Prostate gland (tissue), 2 donors: Measurements from ENCODE around the gene ZFYVE9.

Source experiments
- POLR2A ChIP-seq: fragments of 450-650 bp; IDR thresholded peaks from one replicate; pipeline ENCODE4 v1.6.1; 2016; ENCODE audit warnings: antibody characterized with exemption, mild to moderate bottlenecking
- POLR2AphosphoS5 ChIP-seq: sonication (generic); formaldehyde crosslinking; IDR thresholded peaks from one replicate; pipeline ENCODE4 v1.6.1; 2017; ENCODE audit warnings: antibody characterized with exemption
- TF ChIP-seq, protein P1 (sequence below), 4 experiments: fragments of 200-600 bp in 2 of 4; fragments of 450-650 bp in 2 of 4; sonication (generic) in 2 of 4; IDR thresholded peaks; 1 replicate in 3 of 4; 2 replicates in 1 of 4; pipeline ENCODE4 v1.5.1; 2016 to 2019; ENCODE audit warnings: antibody characterized with exemption in 4 of 4, mild to moderate bottlenecking in 2 of 4, moderate library complexity in 2 of 4

DNA sequence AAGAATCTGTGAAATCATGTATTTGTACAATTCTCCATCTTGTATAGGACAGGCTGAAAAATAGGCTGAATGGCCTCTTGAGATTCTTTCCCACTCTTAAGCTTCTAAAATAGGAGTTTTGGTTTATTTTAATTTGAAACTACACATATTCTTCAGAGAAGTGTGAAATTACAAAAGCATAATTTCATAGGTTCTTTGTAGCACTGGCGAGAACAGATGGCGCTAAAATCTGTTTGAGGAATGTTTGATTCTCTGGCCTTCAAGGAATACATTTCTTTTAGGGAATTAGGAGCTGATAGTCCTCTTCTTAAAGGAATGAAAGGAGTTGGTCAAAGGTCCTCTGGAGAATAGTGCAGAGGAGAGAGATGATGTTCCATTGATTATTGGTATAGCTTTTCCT is 179.2 kb downstream of the ZFYVE9 start:
- TF ChIP-seq, protein P1, sequence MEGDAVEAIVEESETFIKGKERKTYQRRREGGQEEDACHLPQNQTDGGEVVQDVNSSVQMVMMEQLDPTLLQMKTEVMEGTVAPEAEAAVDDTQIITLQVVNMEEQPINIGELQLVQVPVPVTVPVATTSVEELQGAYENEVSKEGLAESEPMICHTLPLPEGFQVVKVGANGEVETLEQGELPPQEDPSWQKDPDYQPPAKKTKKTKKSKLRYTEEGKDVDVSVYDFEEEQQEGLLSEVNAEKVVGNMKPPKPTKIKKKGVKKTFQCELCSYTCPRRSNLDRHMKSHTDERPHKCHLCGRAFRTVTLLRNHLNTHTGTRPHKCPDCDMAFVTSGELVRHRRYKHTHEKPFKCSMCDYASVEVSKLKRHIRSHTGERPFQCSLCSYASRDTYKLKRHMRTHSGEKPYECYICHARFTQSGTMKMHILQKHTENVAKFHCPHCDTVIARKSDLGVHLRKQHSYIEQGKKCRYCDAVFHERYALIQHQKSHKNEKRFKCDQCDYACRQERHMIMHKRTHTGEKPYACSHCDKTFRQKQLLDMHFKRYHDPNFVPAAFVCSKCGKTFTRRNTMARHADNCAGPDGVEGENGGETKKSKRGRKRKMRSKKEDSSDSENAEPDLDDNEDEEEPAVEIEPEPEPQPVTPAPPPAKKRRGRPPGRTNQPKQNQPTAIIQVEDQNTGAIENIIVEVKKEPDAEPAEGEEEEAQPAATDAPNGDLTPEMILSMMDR (IDR thresholded peaks at IDR 0.05), result no peak
- TF ChIP-seq POLR2A (no peak), POLR2AphosphoS5 (no peak)
